GM12891 (cell line): ENCODE measurements around the gene ATP11A.

ENCODE experiments used
- PAX5 ChIP-seq: IDR thresholded peaks from 2 replicates; pipeline ENCODE4 v1.6.1; 2011; ENCODE audit warnings: low read length, moderate library complexity, mild to moderate bottlenecking; ENCODE audit not compliant: insufficient read depth, severe bottlenecking
- POLR2A ChIP-seq: IDR thresholded peaks from 2 replicates; pipeline ENCODE4 v1.6.1; 2011; ENCODE audit warnings: low read depth, low read length, control low read depth
- POLR2AphosphoS5 ChIP-seq: IDR thresholded peaks from 2 replicates; pipeline ENCODE4 v1.6.1; 2011; ENCODE audit warnings: low read depth, low read length, control low read depth
- SPI1 ChIP-seq: IDR thresholded peaks from 2 replicates; pipeline ENCODE4 v1.6.1; 2011; ENCODE audit warnings: low read depth, low read length, control low read depth
- TAF1 ChIP-seq: IDR thresholded peaks from 2 replicates; pipeline ENCODE4 v1.6.1; 2011; ENCODE audit warnings: low read depth, low read length, control low read depth

GRCh38 chr13:112911883-112912282, 222.0 kb downstream of the ATP11A start:
- TF ChIP-seq PAX5 (no peak), POLR2A (no peak), POLR2AphosphoS5 (no peak), TAF1 (no peak), SPI1 (no peak)
